Measurements from ENCODE around the gene RGS17.

RGS17 gene

DNA sequence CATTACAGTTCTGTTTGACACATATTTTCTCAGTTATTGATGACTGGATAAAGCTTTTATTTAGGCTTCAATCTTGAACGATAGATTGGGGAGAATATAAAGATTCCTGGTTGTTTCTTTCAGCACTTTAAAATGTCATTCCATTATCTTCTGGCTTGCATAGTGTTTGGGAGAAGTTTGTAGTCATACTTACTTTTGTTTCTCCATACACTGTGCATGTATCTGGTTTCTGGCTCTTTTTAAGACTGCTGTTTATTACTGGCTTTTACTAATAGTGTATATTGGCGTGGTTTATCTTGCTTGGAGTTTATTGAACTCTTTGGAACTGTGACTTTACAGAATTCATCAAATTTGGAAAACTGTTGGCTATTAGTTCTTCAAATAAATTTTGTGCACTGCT is 49.2 kb downstream of the RGS17 start:
- DNase-seq: no peak

DNA sequence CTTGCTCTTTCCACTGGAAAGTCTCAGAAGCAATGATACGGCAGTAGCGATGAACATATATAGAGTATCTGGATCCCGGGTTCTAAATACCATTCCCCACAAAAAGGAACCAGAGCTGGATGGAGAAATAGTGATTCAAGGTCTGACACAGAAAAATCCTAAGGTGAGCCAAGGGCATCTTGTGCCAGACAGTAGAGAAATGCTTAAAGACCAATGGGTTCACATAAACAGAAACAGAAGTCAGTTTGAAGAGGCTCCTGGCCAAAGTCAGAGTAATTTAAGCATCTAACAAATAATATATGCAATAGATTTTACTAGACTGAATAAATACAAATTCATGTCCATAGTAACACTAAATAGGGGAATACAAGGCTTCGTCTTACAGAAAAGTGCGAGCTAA is 54.7 kb downstream of the RGS17 start:
- DNase-seq: no peak

DNA sequence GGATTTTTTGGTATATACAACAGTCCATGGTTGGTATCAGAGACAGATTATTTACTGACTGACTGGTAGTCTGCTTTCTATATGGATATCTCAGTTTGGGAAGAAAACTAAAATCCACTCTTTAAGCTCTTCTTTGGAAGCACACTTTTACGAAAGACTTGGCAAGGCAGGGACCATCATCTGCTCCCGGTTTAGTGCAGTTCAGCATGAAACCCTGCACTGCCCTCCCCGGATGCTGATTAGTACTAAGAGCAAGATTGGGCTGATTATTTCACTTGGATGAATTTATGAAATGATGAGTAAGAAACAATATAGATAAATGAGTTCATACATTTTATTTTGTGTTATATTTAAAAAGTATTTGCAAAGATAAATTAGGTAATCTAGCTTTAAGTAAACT is 56.3 kb downstream of the RGS17 start:
- DNase-seq: no peak

DNA sequence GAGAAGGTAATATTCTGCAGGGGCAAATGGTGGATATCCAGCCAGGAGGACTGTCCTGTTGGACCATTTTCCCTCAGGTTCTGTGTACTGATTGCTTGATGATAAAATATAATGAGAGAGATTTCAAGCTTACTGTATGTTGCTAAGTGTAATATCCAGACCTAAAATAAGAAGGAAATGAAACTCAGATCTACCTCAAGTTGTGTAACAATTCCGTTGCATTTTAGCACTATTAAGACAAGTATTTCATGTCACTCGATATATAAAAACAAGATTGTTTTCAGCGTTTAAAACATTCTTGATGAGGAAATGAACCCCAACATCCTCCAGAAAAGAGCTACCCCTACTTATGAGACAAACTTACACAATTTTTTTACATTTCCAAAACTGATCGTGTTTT is 57.2 kb downstream of the RGS17 start:
- no peak for DNase-seq

DNA sequence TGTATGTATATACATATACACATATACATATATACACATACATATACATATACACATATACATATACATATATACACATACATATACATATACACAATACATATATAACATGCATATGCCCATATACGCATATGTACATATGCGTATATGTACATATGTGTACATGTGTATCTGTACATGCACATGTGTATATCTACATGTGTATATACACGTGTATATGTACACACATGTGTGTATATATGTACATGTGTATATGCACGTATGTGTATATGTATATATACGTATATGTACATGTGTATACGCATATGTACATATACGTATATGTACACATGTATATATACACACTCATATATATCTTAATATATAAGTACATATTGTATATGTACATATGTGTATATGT is 60.3 kb downstream of the RGS17 start:
- DNase-seq: no peak

DNA sequence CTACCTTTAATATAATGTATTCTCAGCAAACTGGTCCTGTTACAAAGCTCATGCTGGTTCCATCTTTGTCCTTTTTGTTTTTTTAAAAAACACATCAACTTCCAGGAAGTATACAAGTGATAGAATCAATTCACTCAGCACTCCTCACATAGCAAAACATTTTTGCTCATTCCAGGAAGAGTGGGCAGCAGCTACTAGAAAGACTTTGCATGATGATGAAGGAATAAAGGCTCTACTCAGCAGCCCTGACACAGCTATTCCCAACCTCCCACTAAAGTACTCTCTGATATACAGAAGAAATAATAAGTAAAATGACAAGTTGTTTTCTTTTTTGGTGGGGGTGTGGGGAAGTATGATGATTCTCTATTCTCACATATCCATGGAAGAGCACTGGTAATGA is 61.2 kb downstream of the RGS17 start:
- no peak for DNase-seq

DNA sequence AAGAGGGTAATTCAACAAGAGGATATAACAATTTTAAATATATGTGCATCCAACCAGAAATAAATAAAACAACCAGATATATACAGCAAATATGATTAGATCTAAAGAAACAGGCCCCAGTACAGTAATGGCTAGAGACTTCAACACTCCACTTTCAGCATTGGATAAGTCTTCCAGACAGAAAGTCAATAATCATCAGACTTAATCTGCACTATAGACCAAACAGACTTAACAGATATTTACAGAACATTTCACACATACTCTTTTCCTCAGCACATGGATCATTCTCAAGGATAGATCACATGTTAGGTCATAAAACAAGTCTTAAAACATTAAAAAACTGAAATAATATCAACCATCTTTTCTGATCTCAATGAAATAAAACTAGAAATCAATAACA is 65.9 kb downstream of the RGS17 start:
- no peak for DNase-seq

DNA sequence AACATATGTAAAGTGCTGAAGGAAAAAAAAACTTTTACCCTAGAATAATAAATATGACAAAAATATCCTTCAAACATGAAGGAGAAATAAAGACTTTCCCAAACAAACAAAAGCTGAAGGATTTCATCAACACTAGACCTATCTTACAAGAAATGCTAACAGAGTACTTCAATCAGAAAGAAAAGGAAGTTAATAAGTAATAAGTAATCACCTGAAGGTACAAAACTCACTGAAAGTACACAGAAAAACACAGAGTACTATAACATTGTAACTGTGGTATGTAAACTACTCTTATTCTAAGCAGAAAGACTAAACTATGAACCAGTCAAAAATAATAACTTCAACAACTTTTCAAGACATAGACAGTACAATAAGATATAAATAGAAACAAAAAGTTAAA is 67.1 kb downstream of the RGS17 start:
- no peak for DNase-seq

DNA sequence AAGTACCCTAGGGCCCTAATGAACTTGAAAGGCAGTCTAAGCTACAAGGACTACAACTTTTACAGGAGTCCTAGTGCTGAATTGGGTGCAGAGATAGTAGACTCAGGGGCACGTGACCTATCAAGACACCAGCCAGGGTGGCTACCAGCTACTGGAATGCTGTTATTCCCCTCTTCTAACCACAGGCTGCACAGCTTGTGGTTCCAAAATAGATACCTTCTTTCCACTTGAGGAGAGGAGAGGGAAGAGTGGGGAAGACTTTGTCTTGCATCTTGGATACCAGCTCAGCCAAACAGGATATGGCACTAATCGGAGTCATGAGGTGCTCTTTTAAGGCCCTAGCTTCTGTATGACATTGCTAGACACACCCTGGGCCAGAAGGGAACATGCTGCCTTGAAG is 68.6 kb downstream of the RGS17 start:
- DNase-seq: no peak

DNA sequence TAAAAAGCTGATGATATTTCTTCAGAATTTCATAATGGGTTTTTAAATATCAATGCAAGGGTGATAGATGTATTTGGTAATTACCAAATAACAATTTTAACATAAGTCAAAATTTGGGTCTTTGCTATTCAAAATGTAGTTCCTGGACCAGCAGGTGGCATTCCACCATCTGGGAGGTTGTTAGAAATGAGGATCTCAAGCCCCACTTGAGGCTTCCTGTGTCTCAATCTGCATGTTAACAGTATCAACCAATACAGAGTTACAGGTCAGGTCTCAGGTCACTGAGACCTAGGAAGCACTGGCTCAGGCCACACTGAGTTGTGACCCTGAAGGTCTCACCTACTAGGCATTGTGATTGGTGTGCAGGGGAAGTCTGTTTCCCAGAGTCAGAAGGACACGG is 71.3 kb downstream of the RGS17 start:
- DNase-seq: no peak

DNA sequence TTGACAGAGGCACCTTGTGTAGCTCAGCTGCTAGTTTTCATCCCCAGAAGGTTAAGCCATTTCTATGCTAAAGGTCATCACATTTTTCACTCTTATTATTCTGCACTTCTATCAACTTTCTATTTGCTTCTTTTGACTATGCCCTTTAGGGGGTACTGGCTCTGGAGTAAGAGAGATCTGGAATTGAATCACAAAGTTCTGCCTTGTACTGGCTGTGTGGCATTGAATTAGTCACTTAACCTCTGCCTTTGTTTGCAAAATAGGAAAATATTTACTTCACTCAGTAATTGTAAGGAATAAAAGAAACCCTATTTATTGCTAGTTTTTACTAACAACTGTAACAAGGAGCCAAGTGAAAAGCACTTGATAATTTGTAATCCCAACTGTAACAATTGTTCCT is 71.8 kb downstream of the RGS17 start:
- DNase-seq: no peak

DNA sequence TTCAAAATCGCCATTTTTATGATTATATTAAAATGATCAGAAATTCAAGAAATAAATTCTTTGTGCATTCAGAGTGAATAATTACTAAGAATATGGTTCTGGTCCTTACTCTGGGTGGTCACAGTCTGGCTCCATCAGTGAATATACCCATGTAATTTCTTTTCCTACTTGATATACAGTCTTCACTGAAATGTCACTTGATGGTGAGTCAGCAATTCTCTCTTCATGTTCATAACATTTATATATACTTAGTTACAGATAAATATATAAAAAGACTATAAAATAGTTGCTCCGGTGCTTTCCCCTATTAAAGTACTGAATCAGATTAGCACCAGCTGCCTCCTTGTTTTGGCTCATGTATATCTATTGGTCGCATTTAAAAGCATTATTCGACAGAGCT is 72.2 kb downstream of the RGS17 start:
- no peak for DNase-seq

DNA sequence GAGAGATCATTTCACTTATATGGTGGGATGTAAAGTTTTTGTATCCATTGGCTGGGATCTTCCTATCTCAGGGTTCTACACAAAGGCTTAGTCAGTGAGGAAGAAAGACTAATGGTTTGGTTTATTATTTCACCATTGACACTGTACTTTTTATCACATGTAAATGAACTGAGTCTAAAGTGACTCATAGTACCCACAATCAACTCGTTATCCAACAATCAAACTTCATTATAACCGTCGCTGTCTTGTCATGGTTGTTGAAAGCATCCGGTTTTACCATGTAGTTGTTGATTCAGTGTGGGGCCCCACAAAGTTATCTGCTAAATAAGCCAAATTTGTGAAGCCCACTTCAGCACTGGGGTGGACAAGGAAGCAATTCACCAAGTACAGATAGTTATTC is 72.8 kb downstream of the RGS17 start:
- no peak for DNase-seq

DNA sequence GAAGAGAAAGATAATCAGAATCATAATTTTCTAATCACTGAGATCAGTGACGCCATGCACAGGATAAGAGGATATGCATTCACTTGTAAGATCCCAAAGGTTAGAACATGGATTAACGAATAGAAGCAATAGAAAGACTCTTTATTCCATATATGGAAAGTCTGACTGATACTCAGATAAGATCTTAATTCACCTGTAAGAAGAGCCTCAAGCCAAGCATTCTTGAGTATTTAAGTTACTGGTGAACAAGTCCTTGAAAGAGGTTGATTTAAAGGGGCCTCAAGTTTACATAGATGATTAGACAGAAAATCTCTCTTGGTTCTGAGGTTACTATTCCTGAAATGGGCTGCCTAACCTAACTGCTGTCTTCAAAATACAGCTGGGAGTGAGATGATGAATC is 74.8 kb downstream of the RGS17 start:
- no peak for DNase-seq

DNA sequence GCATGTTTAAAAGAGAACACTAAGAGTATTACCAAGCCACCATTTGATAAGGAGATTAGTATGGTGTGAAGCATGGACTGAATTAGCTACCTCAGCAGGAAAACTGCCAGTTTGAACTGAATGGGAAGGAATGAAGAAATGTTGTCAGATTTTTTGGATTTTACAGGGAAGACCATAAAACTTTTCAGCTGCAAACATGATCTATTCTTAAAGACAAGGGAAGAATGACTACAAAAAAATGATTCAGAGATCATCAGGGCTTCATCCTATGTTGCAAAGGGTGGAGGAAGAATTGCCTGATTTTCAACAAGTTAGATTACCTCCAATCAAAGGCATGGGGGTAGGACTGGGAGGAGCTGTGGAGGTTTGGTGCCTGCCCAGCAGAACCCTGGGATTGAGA is 79.3 kb downstream of the RGS17 start:
- DNase-seq: no peak

DNA sequence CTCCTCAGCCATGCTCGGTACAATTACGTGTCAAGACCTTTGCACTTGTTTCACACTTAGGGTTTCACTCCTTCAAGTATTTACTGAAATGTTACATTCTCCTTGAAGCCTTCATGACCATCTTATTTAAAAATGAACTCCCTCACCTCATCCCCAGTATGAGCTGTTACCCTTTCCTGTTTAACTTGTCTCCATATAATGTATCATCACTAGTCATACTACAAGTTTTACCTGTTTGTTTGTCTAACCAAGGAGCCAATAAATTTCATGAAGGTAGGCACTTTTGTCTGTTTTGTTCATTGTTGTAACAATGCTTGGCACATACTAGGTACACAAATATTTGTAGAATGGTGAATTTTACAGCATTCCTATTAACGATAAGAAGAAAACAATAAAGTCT is 82.5 kb downstream of the RGS17 start:
- no peak for DNase-seq

DNA sequence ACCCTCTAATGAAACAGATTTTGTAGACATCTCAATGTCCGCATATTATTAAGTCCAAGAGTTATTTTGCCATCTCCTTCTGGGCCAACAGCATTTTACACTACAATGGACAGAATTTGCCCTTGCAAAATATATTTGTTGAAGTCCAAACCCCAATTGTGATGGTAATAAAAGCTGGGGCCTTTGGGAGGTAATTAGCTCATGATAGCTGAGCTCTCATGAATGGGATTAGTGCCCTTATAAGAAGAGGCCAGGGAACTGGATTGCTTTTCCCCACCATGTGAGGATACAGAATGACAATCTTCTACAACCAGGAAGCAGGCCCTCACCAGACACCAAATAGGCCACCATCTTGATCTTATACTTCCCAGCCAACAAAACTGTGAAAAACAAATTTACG is 83.7 kb downstream of the RGS17 start:
- DNase-seq: no peak

DNA sequence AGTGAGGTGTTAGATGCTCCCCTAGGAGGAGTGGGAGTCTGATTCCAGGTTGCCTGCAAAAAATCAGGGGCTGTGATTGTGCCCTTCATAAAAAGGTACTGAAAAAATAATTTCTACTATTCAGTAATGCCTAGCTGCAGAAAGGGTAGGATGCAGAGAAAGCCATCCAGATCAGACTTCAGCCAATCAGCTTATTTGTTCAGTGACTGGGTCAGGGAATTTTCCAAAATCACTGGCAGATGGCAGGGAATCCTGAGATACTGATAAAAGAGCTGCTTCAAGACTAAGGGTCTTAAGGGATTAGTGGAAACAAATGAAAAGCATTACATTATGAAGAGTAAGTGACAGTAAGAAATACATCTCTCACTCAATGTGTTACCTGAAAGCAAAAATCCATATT is 85.8 kb downstream of the RGS17 start:
- DNase-seq: no peak

DNA sequence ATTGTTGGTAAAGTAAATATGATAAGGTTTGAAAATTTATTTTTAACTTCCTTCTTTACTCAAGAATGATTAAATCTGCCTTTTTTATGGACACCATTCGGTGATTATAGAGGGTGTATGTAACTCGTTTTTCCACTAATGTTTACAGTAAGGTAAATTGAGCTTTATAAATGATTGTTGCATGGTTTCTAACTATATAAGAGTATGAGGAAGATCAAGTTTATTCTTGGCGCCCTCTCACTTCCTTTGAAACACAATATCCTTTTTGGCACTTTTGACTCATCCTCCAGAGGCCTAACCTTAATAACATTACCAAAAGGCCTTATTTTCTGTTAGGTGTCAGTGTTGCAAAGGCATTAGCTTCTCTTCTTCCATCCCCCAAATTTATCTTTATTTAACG is 86.8 kb downstream of the RGS17 start:
- no peak for DNase-seq

DNA sequence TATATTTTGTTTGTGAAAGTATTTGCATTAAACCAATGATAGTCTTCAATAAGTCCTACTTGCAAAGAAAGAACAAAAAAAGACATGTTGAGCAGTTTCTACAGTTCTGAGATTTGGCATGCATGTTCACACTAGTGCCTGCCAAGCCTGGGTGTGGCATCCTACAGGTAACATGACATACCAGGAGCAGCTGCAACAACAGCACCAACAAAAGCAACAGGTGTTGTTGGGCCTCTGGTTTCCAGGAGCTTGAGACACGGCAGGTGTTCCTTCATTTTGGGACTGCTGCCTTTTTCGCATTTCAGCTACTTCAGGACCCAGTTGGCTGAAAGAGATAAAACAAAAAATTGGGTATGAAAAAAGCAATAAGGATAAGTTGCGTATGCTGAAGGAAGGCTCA is 87.4 kb downstream of the RGS17 start:
- no peak for DNase-seq

DNA sequence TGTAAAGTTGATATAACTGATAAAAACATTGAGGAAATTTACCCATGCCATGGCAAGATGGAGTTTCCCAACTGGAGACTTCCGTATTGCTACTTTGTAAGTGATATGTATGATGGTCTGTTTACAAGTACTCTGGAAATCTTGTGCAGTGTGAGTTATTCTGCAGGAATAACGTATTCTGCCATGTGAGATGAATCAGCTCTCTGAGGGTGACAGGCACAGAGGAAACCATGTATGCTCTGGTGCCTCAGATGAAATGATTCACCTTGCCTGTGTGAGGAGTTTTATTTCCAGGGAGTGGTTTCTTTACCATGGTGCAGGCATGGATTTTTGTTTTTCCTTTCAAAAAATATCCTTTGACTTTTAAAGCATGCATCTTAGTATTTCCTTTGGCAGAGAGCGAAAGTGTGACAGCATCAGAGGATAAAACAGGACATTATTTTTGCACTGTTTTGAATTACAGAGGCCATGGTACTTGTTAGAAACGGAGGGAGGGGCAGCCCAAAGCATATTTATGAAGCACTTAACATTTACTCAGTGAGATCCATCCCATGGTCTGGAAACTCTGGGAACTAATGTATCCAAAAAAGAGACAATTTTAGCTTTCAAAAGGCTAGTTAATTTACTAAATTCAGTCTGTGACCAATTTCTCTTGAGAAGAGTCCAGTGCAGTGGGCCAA is 92.6 kb downstream of the RGS17 start:
- DNase-seq: no peak

DNA sequence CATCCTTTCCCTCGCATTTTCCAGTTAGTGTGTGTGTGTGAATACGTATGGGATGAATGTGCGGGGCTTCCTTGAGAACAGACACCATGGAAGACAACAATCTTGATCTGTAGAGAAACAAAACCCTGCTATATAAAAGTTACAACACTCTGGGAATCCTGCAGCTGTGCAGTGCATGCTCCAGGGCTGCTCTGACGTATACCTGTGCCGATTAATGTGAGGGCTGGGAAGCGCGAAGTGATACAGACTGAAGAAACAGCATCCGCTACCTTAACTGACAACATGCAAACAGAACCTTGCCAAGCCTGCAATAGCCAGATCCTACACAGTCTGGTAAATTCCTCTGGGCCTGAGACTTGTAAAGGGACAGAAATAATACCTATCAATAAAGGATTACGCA is 96.9 kb downstream of the RGS17 start:
- DNase-seq: no peak

DNA sequence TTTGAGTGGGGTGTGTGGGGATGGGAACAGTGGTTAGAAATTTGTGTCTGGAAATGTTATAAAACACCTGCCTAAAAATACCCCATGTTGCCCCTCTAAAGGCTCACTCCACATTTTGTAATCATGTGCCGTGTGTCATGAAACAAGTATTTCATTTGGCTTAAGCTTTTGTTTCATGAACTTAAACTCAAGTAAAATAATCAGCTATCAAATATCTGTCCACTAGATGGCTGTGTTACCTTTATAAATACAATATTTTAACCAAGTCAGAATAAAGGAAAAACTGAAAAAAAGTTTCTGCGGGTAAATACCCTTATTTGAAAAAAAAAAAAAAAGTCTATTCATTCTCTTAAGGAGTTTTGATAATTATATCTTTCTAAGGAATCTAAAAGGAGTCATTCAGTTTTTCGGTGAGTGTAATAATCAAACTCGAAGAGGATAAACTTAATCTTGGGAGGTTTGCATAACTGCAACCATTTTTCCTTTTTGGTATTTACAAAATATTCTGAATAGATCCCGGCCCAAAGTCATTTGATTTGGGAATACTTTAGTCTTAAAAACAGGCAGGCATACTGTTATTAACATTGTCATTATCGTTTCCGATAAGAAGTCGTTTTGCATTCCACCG is 98.7 kb downstream of the RGS17 start:
- DNase-seq: no peak

DNA sequence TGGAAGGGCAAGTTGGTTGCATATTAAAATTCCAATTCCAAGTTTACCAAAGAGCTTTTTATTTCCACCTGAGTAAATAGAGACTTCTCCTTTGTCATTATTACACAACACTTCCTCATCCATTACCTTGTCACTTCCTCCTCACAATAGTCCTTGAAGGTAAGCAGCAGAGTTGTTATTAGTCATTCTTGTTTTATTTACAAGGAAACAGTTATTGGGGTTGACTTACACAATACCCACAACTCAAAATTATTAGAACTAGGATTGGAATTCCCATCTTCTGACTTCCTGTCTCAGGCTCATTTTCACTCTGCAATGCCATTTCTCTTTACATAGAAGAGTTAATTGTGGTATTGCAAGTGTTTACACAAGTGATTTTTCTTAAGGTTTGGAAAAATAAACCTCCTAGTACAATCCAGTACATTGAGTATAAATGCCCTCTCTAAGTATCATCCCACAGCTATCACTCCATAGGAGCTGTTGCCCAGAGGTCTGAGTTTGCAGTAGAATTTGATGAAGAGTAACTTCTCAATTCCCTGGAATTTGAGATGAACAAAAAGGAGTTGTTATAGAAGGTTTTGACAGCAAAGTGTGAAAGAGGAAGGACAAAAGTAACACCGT is 99.6 kb downstream of the RGS17 start:
- no peak for DNase-seq

DNA sequence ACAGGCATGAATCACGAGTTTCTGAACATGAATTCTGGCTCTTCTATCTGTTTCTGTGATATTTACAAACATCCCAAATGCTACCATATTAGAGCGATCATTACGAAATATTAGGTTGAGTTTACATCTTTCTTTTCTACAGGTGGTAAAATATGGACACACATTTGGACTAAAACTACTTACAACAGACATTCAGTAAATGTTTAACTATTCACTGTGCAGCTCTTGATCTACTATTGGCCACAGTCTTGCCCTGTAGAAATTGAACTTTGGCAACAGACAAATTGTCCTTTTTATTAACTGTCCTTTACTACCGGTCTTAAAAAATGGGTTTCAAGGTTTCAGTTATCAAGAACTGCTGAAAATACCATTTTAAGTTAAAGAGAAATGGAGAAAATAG is 102.1 kb downstream of the RGS17 start:
- no peak for DNase-seq
